Activated naive CD4-positive, alpha-beta T cell treated with anti-CD3 and anti-CD28 coated beads, Interleukin-2, amount 50 U/mL, for 72 hours (primary cell): Measurements from ENCODE around the gene ARSI. TPM values are rescaled to one million over a fixed set of nuclear protein-coding genes. Genes with fewer than 3 reads are reported as not detected.
"Not testable (repeated sequence)": the region's sequence is repeated elsewhere in the genome, so short reads cannot be mapped to it uniquely, and the experiment has no call there.

Experiments
- ATAC-seq, 2 donors: fragments of 150-1000 bp; cut with Tn5 transposase; 2 replicates each; pipeline ENCODE4 v1.10.0; 2021; ENCODE audit warnings: mild to moderate bottlenecking in 2 of 2, moderate library complexity in 2 of 2
- DNase-seq, 2 donors: peaks; one replicate each; pipeline ENCODE4 v3.0.0; 2021 to 2022; ENCODE audit warnings: low spot score in 2 of 2
- H3K27ac Mint-ChIP-seq, 2 donors: one replicate each; pipeline ENCODE4 v1.8.0; 2022; ENCODE audit warnings: mild to moderate bottlenecking in 2 of 2, mixed read lengths in 2 of 2
- H3K36me3 Mint-ChIP-seq, 2 donors: one replicate each; pipeline ENCODE4 v1.8.0; 2022; ENCODE audit warnings: mixed read lengths in 2 of 2
- H3K9me3 Mint-ChIP-seq, 2 donors: one replicate each; pipeline ENCODE4 v1.8.0; 2022; ENCODE audit warnings: mixed read lengths in 2 of 2
- total RNA-seq, 2 donors: library from RNA; stranded (reverse); gene quantifications; one replicate each; pipeline ENCODE4 v1.2.3, GENCODE V29; 2022

ARSI gene
- total RNA-seq, 2 donors from 2014 or later, result not detected

- no peaks in the 10 kb centered on the region for H3K36me3 Mint-ChIP-seq
- no peak overlapping the region for H3K27ac Mint-ChIP-seq
- no peaks in the 10 kb centered on the region for H3K9me3 Mint-ChIP-seq
- DNase-seq (no peak), ATAC-seq (no peak)
These were observed 51.2 kb downstream of the ARSI start for GRCh38 chr5:150251504-150251903.

GRCh38 chr5:150249744-150250143 lies 53.0 kb downstream of the ARSI start:
- H3K36me3 Mint-ChIP-seq, result no peaks in the 10 kb centered on the region
- DNase-seq (no peak), ATAC-seq (no peak)
- no peaks in the 10 kb centered on the region for H3K9me3 Mint-ChIP-seq
- no peak overlapping the region for H3K27ac Mint-ChIP-seq

- DNase-seq (no peak), ATAC-seq (no peak)
- no peaks in the 10 kb centered on the region for H3K36me3 Mint-ChIP-seq
- H3K27ac Mint-ChIP-seq, result no peak overlapping the region
- no peaks in the 10 kb centered on the region for H3K9me3 Mint-ChIP-seq
These were observed 53.8 kb downstream of the ARSI start for GRCh38 chr5:150248946-150249345.

- ATAC-seq, H3K27ac Mint-ChIP-seq, H3K36me3 Mint-ChIP-seq, H3K9me3 Mint-ChIP-seq, DNase-seq: not testable (repeated sequence)
These were observed 54.2 kb downstream of the ARSI start for GRCh38 chr5:150248493-150248892.

- Mint-ChIP-seq H3K27ac (no peak overlapping the region), H3K36me3 (no peaks in the 10 kb centered on the region), H3K9me3 (no peaks in the 10 kb centered on the region)
- DNase-seq (no peak), ATAC-seq (no peak)
These were observed 55.0 kb downstream of the ARSI start for GRCh38 chr5:150247726-150248125.

- Mint-ChIP-seq H3K36me3 (no peaks in the 10 kb centered on the region), H3K9me3 (no peaks in the 10 kb centered on the region), H3K27ac (peak overlapping the region in 1 of 2 donors; percentile 88)
- ATAC-seq (no peak), DNase-seq (no peak)
These were observed 55.9 kb downstream of the ARSI start for GRCh38 chr5:150246835-150247234.

- no peaks in the 10 kb centered on the region for H3K9me3 Mint-ChIP-seq
- no peak for ATAC-seq
- no peaks in the 10 kb centered on the region for H3K36me3 Mint-ChIP-seq
- no peak overlapping the region for H3K27ac Mint-ChIP-seq
- DNase-seq, result no peak
These were observed 56.3 kb downstream of the ARSI start for GRCh38 chr5:150246429-150246828.

Other genes with a start within 250 kb of the ARSI start
- 1 to 10 TPM in 1 of 2 donors, not detected in 1; 5.2 TPM for gene CSF1R, start 216.4 kb downstream of the ARSI start, total RNA-seq
- gene PDGFRB, start 147.1 kb downstream of the ARSI start, total RNA-seq, result under 1 TPM; 0.64 to 0.89 TPM
- not detected for gene CDX1, start 136.1 kb downstream of the ARSI start, total RNA-seq
- not detected for gene SLC6A7, start 112.8 kb downstream of the ARSI start, total RNA-seq
- gene CAMK2A, start 13.1 kb downstream of the ARSI start, total RNA-seq, result not detected
- gene TCOF1, start 54.8 kb upstream of the ARSI start, total RNA-seq, result 10 to 100 TPM; 91.9 to 94.4 TPM
- 100 to 1,000 TPM; 249 to 277 TPM for gene CD74, start 110.0 kb upstream of the ARSI start, total RNA-seq
- 1,000 to 10,000 TPM; 2,876 to 3,412 TPM for gene RPS14, start 146.8 kb upstream of the ARSI start, total RNA-seq
- 1 to 10 TPM in 1 of 2 donors, under 1 TPM in 1; 0.87 to 4.5 TPM for gene NDST1, start 205.2 kb upstream of the ARSI start, total RNA-seq